AG10803 (cell line): ENCODE measurements around the gene FMN2.

Experiments used
- DNase-seq: peaks from one replicate; pipeline ENCODE4 v3.0.0; 2010; ENCODE audit warnings: low read depth
- H3K4me3 ChIP-seq: 2 replicates; pipeline ENCODE4 v1.5.1; 2011; ENCODE audit warnings: mild to moderate bottlenecking, low read length, control low read depth
- CTCF ChIP-seq: conservative IDR thresholded peaks from 2 replicates; pipeline ENCODE4 v1.5.1; 2011; ENCODE audit warnings: mild to moderate bottlenecking, low read length, control low read depth, inconsistent platforms

FMN2 gene

GRCh38 chr1:240522122-240522822 is 430.6 kb downstream of the FMN2 start:
- TF ChIP-seq CTCF = no peak

GRCh38 chr1:240524356-240525069 is 432.8 kb downstream of the FMN2 start:
- no peak for DNase-seq
- TF ChIP-seq CTCF = no peak
- no peak overlapping the region for H3K4me3 ChIP-seq

More at GRCh38 chr1:240522122-240522822, 430.6 kb downstream of the FMN2 start:
- DNase-seq = no peak
- H3K4me3 ChIP-seq = no peak overlapping the region
